ENCODE data around the gene PP2D1.
"Not testable (repeated sequence)": the region's sequence is repeated elsewhere in the genome, so short reads cannot be mapped to it uniquely, and the experiment has no call there.

The PP2D1 gene

GRCh38 chr3:19967208-19967607, 44.9 kb downstream of the PP2D1 start:
- DNase-seq, result no peak

GRCh38 chr3:19961960-19962359, 50.1 kb downstream of the PP2D1 start:
- DNase-seq, result no peak

GRCh38 chr3:19960696-19961095, 51.4 kb downstream of the PP2D1 start:
- DNase-seq, result no peak

- no peak for DNase-seq
These were observed 52.6 kb downstream of the PP2D1 start for GRCh38 chr3:19959505-19959904.

- not testable (repeated sequence) for DNase-seq
These were observed 54.7 kb downstream of the PP2D1 start for GRCh38 chr3:19957354-19957753.

GRCh38 chr3:19954676-19955075, 57.4 kb downstream of the PP2D1 start:
- no peak for DNase-seq

- DNase-seq, result no peak
These were observed 61.7 kb downstream of the PP2D1 start for GRCh38 chr3:19950316-19950715.

- no peak for DNase-seq
These were observed 63.9 kb downstream of the PP2D1 start for GRCh38 chr3:19948226-19948591.

- peak; percentile 22 for DNase-seq
These were observed 64.4 kb downstream of the PP2D1 start for GRCh38 chr3:19947549-19948225.

- peak; percentile 95 for DNase-seq
These were observed 65.1 kb downstream of the PP2D1 start, which contains the start of gene RAB5A for GRCh38 chr3:19946832-19947548. Gene RAB5A, plus strand, starts transcription at chr3:19947097. Its CDS starts 3,802 bp downstream, at chr3:19950899.

GRCh38 chr3:19945969-19946831, 65.9 kb downstream of the PP2D1 start:
- no peak for DNase-seq

- no peak for DNase-seq
These were observed 66.5 kb downstream of the PP2D1 start for GRCh38 chr3:19945534-19945933.

- no peak for DNase-seq
These were observed 71.4 kb downstream of the PP2D1 start for GRCh38 chr3:19940643-19941042.

- DNase-seq, result no peak
These were observed 73.8 kb downstream of the PP2D1 start for GRCh38 chr3:19938295-19938627.

- DNase-seq, result no peak
These were observed 74.4 kb downstream of the PP2D1 start for GRCh38 chr3:19937459-19938294.
